Epithelial cell of esophagus (primary cell): ENCODE results near the gene GJB6.
"Not testable (repeated sequence)": the region's sequence is repeated elsewhere in the genome, so short reads cannot be mapped to it uniquely, and the experiment has no call there.

ENCODE experiments used
- DNase-seq: peaks from one replicate; pipeline ENCODE4 v3.0.0; 2010; ENCODE audit warnings: low read depth
- H3K4me3 ChIP-seq: 2 replicates; pipeline ENCODE4 v1.5.1; 2011; ENCODE audit warnings: mild to moderate bottlenecking, low read length, control low read depth
- CTCF ChIP-seq: IDR thresholded peaks from 2 replicates; pipeline ENCODE4 v1.5.1; 2011; ENCODE audit warnings: low read depth, mild to moderate bottlenecking, low read length, control low read depth, inconsistent platforms; ENCODE audit not compliant: insufficient read depth; ENCODE audit errors: missing control alignments

The GJB6 gene

GRCh38 chr13:20231839-20232555 lies at the start of gene GJB6:
GJB6 (minus strand) TSS chr13:20232319; CDS start chr13:20223480, 8,839 bp downstream.
- TF ChIP-seq CTCF, result no peak
- peak within 1 kb of the TSS; percentile 59 for H3K4me3 ChIP-seq
- peak; percentile 52 for DNase-seq

GRCh38 chr13:20276901-20277300 lies 44.8 kb upstream of the GJB6 start:
- not testable (repeated sequence) for H3K4me3 ChIP-seq
- DNase-seq, result peak; percentile 35

- TF ChIP-seq CTCF, result no peak
- peak; percentile 92 for DNase-seq
- H3K4me3 ChIP-seq, result no peak overlapping the region
Observed at GRCh38 chr13:20274466-20274865, 42.3 kb upstream of the GJB6 start.

- DNase-seq, result no peak
- TF ChIP-seq CTCF, result no peak
- H3K4me3 ChIP-seq, result no peak overlapping the region
Observed at GRCh38 chr13:20272588-20273171, 40.6 kb upstream of the GJB6 start.

- TF ChIP-seq CTCF, result no peak
- no peak overlapping the region for H3K4me3 ChIP-seq
- no peak for DNase-seq
Observed at GRCh38 chr13:20272104-20272503, 40.0 kb upstream of the GJB6 start.

- H3K4me3 ChIP-seq, result no peak overlapping the region
- no peak for DNase-seq
- TF ChIP-seq CTCF, result no peak
Observed at GRCh38 chr13:20271441-20271840, 39.3 kb upstream of the GJB6 start.

- TF ChIP-seq CTCF, result no peak
- peak; percentile 65 for DNase-seq
Observed at GRCh38 chr13:20270163-20270865, 38.2 kb upstream of the GJB6 start.

More at GRCh38 chr13:20270163-20270865, 38.2 kb upstream of the GJB6 start:
- no peak overlapping the region for H3K4me3 ChIP-seq
